ENCODE measurements around the gene CCDC6. TPM values are rescaled to one million over a fixed set of nuclear protein-coding genes. Genes with fewer than 3 reads are reported as not detected.

Gene CCDC6
- polyA plus RNA-seq, 1 donor from 2014 or later = 20.1 TPM

GRCh38 chr10:59856104-59856503 is 50.3 kb downstream of the CCDC6 start:
- H3K4me3 ChIP-seq (ENCODE audit: low read length) = no peak overlapping the region
- H2AFZ ChIP-seq (ENCODE audit: low read depth, low read length) = no peak overlapping the region
- H3K9me2 ChIP-seq (ENCODE audit: insufficient read depth, low read length) = no peaks in the 10 kb centered on the region
- no peaks in the 10 kb centered on the region for H3K9me3 ChIP-seq (ENCODE audit: low read length)
- H3F3A ChIP-seq (ENCODE audit: insufficient read depth, low read length, poor library complexity, severe bottlenecking) = no peaks in the 10 kb centered on the region
- H3K36me3 ChIP-seq (ENCODE audit: insufficient read depth, low read length) = no peaks in the 10 kb centered on the region
- peaks cover 20% of the 10 kb centered on the region for H3K79me2 ChIP-seq (replicated peaks; ENCODE audit: insufficient read depth, low read length)
- H3K27ac ChIP-seq (ENCODE audit: low read length) = no peak overlapping the region
- no peaks in the 10 kb centered on the region for H4K20me1 ChIP-seq (ENCODE audit: insufficient read depth)
- TF ChIP-seq RAD21 (conservative IDR thresholded peaks at IDR 0.05) = no peak
- no peak for TF ChIP-seq REST (IDR thresholded peaks at IDR 0.05; ENCODE audit: borderline replicate concordance)
- no peak for TF ChIP-seq EZH2 (IDR thresholded peaks at IDR 0.05; ENCODE audit: borderline replicate concordance, insufficient read depth, low read length, poor library complexity, severe bottlenecking)
- TF ChIP-seq MXI1 (conservative IDR thresholded peaks at IDR 0.05; ENCODE audit: poor library complexity, severe bottlenecking) = no peak
- TF ChIP-seq EP300 (conservative IDR thresholded peaks at IDR 0.05; ENCODE audit: poor library complexity, severe bottlenecking) = no peak
- no peak for TF ChIP-seq TAF1 (IDR thresholded peaks at IDR 0.05; ENCODE audit: low read depth)
- no peak for TF ChIP-seq SMC3 (conservative IDR thresholded peaks at IDR 0.05; ENCODE audit: poor library complexity)
- no peak for TF ChIP-seq POLR2AphosphoS5 (IDR thresholded peaks at IDR 0.05)
- TF ChIP-seq CTCF (IDR thresholded peaks at IDR 0.05; ENCODE audit: poor library complexity, severe bottlenecking) = no peak
- no peaks in the 10 kb centered on the region for H3K27me3 ChIP-seq (ENCODE audit: insufficient read depth, low read depth, low read length)
- no peak overlapping the region for H3K9ac ChIP-seq (ENCODE audit: low read length)
- H3K4me2 ChIP-seq (ENCODE audit: low read length) = no peak overlapping the region

GRCh38 chr10:59854571-59854970 is 51.8 kb downstream of the CCDC6 start:
- Histone ChIP-seq H2AFZ (ENCODE audit: low read depth, low read length) (no peak overlapping the region), H3K27ac (ENCODE audit: low read length) (no peak overlapping the region), H3F3A (ENCODE audit: insufficient read depth, low read length, poor library complexity, severe bottlenecking) (no peaks in the 10 kb centered on the region), H3K9me2 (ENCODE audit: insufficient read depth, low read length) (no peaks in the 10 kb centered on the region), H4K20me1 (ENCODE audit: insufficient read depth) (no peaks in the 10 kb centered on the region), H3K4me3 (ENCODE audit: low read length) (no peak overlapping the region), H3K27me3 (ENCODE audit: insufficient read depth, low read depth, low read length) (no peaks in the 10 kb centered on the region), H3K79me2 (replicated peaks; ENCODE audit: insufficient read depth, low read length) (peaks cover 20% of the 10 kb centered on the region), H3K4me2 (ENCODE audit: low read length) (no peak overlapping the region), H3K9ac (ENCODE audit: low read length) (no peak overlapping the region), H3K36me3 (ENCODE audit: insufficient read depth, low read length) (no peaks in the 10 kb centered on the region), H3K9me3 (ENCODE audit: low read length) (no peaks in the 10 kb centered on the region)
- TF ChIP-seq REST (IDR thresholded peaks at IDR 0.05; ENCODE audit: borderline replicate concordance) (no peak), TAF1 (IDR thresholded peaks at IDR 0.05; ENCODE audit: low read depth) (no peak), RAD21 (conservative IDR thresholded peaks at IDR 0.05) (no peak), POLR2AphosphoS5 (IDR thresholded peaks at IDR 0.05) (no peak), MXI1 (conservative IDR thresholded peaks at IDR 0.05; ENCODE audit: poor library complexity, severe bottlenecking) (no peak), EP300 (conservative IDR thresholded peaks at IDR 0.05; ENCODE audit: poor library complexity, severe bottlenecking) (no peak), EZH2 (IDR thresholded peaks at IDR 0.05; ENCODE audit: borderline replicate concordance, insufficient read depth, low read length, poor library complexity, severe bottlenecking) (no peak), SMC3 (conservative IDR thresholded peaks at IDR 0.05; ENCODE audit: poor library complexity) (no peak), CTCF (IDR thresholded peaks at IDR 0.05; ENCODE audit: poor library complexity, severe bottlenecking) (no peak)

Data from neural cell (in vitro differentiated cells).